SK-N-SH (cell line): ENCODE results near the gene SOBP.

Source experiments
- CTCF ChIP-seq: fragments of 200-600 bp; sonication (generic); IDR thresholded peaks from 2 replicates; pipeline ENCODE4 v1.6.1; 2017; ENCODE audit warnings: antibody characterized with exemption, mild to moderate bottlenecking, moderate library complexity
- RAD21 ChIP-seq: IDR thresholded peaks from 2 replicates; pipeline ENCODE4 v1.6.1; 2012; ENCODE audit warnings: mild to moderate bottlenecking, low read length

GRCh38 chr6:107636486-107636885, 146.6 kb downstream of the SOBP start:
- TF ChIP-seq CTCF = no peak
- peak; percentile 14; the same call in 1 of the 2 replicates for TF ChIP-seq RAD21
